Endothelial cell of umbilical vein (primary cell): ENCODE results near the gene DNAH11. TPM values are rescaled to one million over a fixed set of nuclear protein-coding genes. Genes with fewer than 3 reads are reported as not detected.

Experiments used
- BruUV-seq: library from RNA; stranded (reverse); fragments of 400-500 nt; replicated peaks from 2 replicates; lab custom pipeline; 2021; lab: Mats Ljungman, UMichigan
- CTCF ChIA-PET: fragments of 300-600, 350-600 bp; sonication (Branson Sonifier 250); formaldehyde crosslinking; loops from one replicate; lab custom pipeline; 2021; ENCODE audit warnings: antibody characterized with exemption, inconsistent platforms; lab: Charles Lee
- POLR2A ChIA-PET: fragments of 300-600, 350-600 bp; sonication (Branson Sonifier 250); formaldehyde crosslinking; loops from one replicate; lab custom pipeline; 2021; ENCODE audit warnings: antibody characterized with exemption, inconsistent platforms; lab: Charles Lee
- DNase-seq: peaks from one replicate; pipeline ENCODE4 v3.0.0-alpha.2; 2011; ENCODE audit warnings: low read depth, low spot score
- FAIRE-seq: peaks from 2 replicates; lab custom pipeline; 2011; peaks lifted over from hg19 to GRCh38; lab: Jason Lieb, UNC
- H2AFZ ChIP-seq: 2 replicates; pipeline ENCODE4 v1.6.0; 2012; ENCODE audit warnings: low read depth, low read length, control low read depth, inconsistent platforms
- H3K27ac ChIP-seq: 2 replicates; pipeline ENCODE4 v1.5.1; 2011; ENCODE audit warnings: low read depth, mild to moderate bottlenecking, control low read depth, low read length, moderate library complexity; ENCODE audit not compliant: insufficient read depth
- H3K27me3 ChIP-seq, 2 experiments: 2 replicates each; pipeline versions ENCODE4 v1.6.0 to v1.6.1; 2011; ENCODE audit warnings: low read length in 2 of 2, mixed read lengths in 1 of 2; ENCODE audit not compliant: control insufficient read depth in 2 of 2, insufficient read depth in 2 of 2
- H3K36me3 ChIP-seq, 2 experiments: 2 replicates in 1 of 2; 3 replicates in 1 of 2; pipeline ENCODE4 v1.5.1; 2011; ENCODE audit warnings: low read length in 2 of 2, mild to moderate bottlenecking in 1 of 2, moderate library complexity in 1 of 2; ENCODE audit not compliant: control insufficient read depth in 2 of 2, insufficient read depth in 2 of 2; ENCODE audit errors: extremely low read depth in 1 of 2
- H3K4me1 ChIP-seq: 3 replicates; pipeline ENCODE4 v1.5.1; 2011; ENCODE audit warnings: mild to moderate bottlenecking, low read length; ENCODE audit not compliant: control insufficient read depth, insufficient read depth; ENCODE audit errors: extremely low read depth
- H3K4me2 ChIP-seq: 2 replicates; pipeline ENCODE4 v1.6.1; 2011; ENCODE audit warnings: low read length, control low read depth, mixed read lengths; ENCODE audit not compliant: insufficient read depth
- H3K4me3 ChIP-seq, 3 experiments: fragments of 200-600 bp in 1 of 3; sonication (generic), shearing (Covaris generic) in 1 of 3; replicated peaks in 1 of 3; 2 replicates each; pipeline ENCODE4 v1.5.1; 2011 to 2016; ENCODE audit warnings: control low read depth in 3 of 3, low read length in 3 of 3, mild to moderate bottlenecking in 2 of 3, inconsistent platforms in 1 of 3, low read depth in 1 of 3, moderate library complexity in 1 of 3; ENCODE audit not compliant: insufficient read depth in 1 of 3
- H3K79me2 ChIP-seq: 2 replicates; pipeline ENCODE4 v1.6.0; 2012; ENCODE audit warnings: low read length, inconsistent platforms; ENCODE audit not compliant: control insufficient read depth, insufficient read depth
- H3K9ac ChIP-seq: replicated peaks from 2 replicates; pipeline ENCODE3; 2011; ENCODE audit warnings: low read length, control low read depth; ENCODE audit not compliant: insufficient read depth; ENCODE audit errors: extremely low read depth
- H3K9me1 ChIP-seq: replicated peaks from 3 replicates; pipeline ENCODE4 v1.6.0; 2011; ENCODE audit warnings: mild to moderate bottlenecking, low read length; ENCODE audit not compliant: control insufficient read depth, insufficient read depth; ENCODE audit errors: extremely low read depth
- H3K9me3 ChIP-seq: replicated peaks from 2 replicates; pipeline ENCODE4 v1.5.1; 2012; ENCODE audit warnings: low read length, inconsistent platforms; ENCODE audit not compliant: control insufficient read depth, insufficient read depth
- H4K20me1 ChIP-seq: replicated peaks from 2 replicates; pipeline ENCODE3; 2011; ENCODE audit warnings: mild to moderate bottlenecking, low read length; ENCODE audit not compliant: control insufficient read depth, insufficient read depth; ENCODE audit errors: extremely low read depth
- EZH2 ChIP-seq: IDR thresholded peaks from 2 replicates; pipeline ENCODE4 v1.6.1; 2012; ENCODE audit warnings: borderline replicate concordance, low read depth, mild to moderate bottlenecking, moderate library complexity, low read length, inconsistent platforms; ENCODE audit not compliant: severe bottlenecking
- FOS ChIP-seq: IDR thresholded peaks from 2 replicates; pipeline ENCODE4 v1.6.1; 2011; ENCODE audit warnings: mild to moderate bottlenecking, low read length, moderate library complexity, borderline replicate concordance; ENCODE audit not compliant: insufficient read depth
- GATA2 ChIP-seq: IDR thresholded peaks from 2 replicates; pipeline ENCODE4 v1.7.0; 2011; ENCODE audit warnings: low read depth, mild to moderate bottlenecking, moderate library complexity, mixed read lengths, low read length; ENCODE audit not compliant: insufficient read length, insufficient read depth
- JUN ChIP-seq: IDR thresholded peaks from 2 replicates; pipeline ENCODE4 v1.6.1; 2011; ENCODE audit warnings: borderline replicate concordance, low read depth; ENCODE audit not compliant: insufficient read length, insufficient read depth
- MYC ChIP-seq: IDR thresholded peaks from one replicate; pipeline ENCODE4 v1.6.1; 2011; ENCODE audit warnings: mild to moderate bottlenecking, low read depth, low read length
- POLR2A ChIP-seq: IDR thresholded peaks from 2 replicates; pipeline ENCODE4 v1.6.1; 2012; ENCODE audit warnings: low read depth, mild to moderate bottlenecking, control low read depth, low read length
- POLR2AphosphoS5 ChIP-seq: IDR thresholded peaks from 2 replicates; pipeline ENCODE4 v1.6.1; 2012; ENCODE audit warnings: low read depth, mild to moderate bottlenecking, control low read depth, low read length, moderate library complexity; ENCODE audit not compliant: insufficient read depth
- dilution Hi-C: fragments of 300-500 bp; cut with MboI; formaldehyde crosslinking; loops from one replicate; pipeline ENCODE4 v1.15.0; 2019; ENCODE audit warnings: low sequenced_read_pairs; ENCODE audit not compliant: extremely low pct_ligation_motif_present
- intact Hi-C: fragments of 100-400 bp; cut with micrococcal nuclease; formaldehyde crosslinking; loops from one replicate; pipeline ENCODE4 v1.10.0; 2022
- polyA plus RNA-seq, 4 experiments: library from polyadenylated mRNA; depleted of rRNA in 3 of 4; stranded (reverse) in 3 of 4; unstranded in 1 of 4; fragments of >200 nt; gene quantifications; 2 replicates each; pipeline versions ENCODE4 v1.2.1 to v1.2.3, GENCODE V29; 2011 to 2012; ENCODE audit warnings: missing spikeins in 1 of 4
- total RNA-seq: library from RNA; stranded (reverse); gene quantifications from 2 replicates; pipeline ENCODE4 v1.2.3, GENCODE V29; 2021
- TF ChIP-seq, protein P1 (sequence below), 2 donors: IDR thresholded peaks; 1 replicate in 1 of 2; 2 replicates in 1 of 2; pipeline ENCODE4 v1.5.1; 2011; ENCODE audit warnings: low read length in 2 of 2, mild to moderate bottlenecking in 2 of 2, moderate library complexity in 2 of 2, control low read depth in 1 of 2, inconsistent platforms in 1 of 2, low read depth in 1 of 2; ENCODE audit not compliant: insufficient read depth in 1 of 2; ENCODE audit errors: extremely low read depth in 1 of 2
- TF ChIP-seq, protein P2 (sequence below): IDR thresholded peaks from 2 replicates; pipeline ENCODE4 v1.6.1; 2011; ENCODE audit not compliant: insufficient read depth, insufficient read length

The DNAH11 gene
- total and polyA plus RNA-seq, 2 donors (not counting 3 experiments of a cell fraction or from before 2014, with no cell fraction given): 0.69 to 0.91 TPM

DNA sequence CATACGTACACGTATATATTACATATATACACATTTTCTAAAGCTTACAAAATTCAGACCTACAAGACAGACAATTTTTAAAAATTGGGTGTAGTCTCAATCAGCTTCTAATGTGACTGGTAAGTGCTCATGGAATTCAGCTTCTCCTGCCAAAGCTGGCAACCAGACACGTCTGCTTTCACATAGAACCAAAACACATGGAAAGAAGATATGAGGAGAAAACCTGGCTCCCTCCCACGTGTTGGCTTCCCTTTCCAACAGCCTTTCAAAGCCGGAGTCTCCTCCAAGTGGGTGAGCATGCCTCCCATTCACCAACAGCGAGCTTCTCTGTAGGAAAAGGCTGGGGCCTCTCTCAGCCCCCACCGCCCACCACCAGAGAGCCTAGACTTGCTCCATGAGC is 369.5 kb downstream of the DNAH11 start:
- Histone ChIP-seq H3K4me2 (no peak overlapping the region), H3K36me3 (peaks cover 9 to 27% of the 10 kb centered on the region in 2 experiments), H3K27me3 (no peaks in the 10 kb centered on the region), H3K79me2 (peaks cover 5% of the 10 kb centered on the region), H3K27ac (no peak overlapping the region), H3K9ac (no peak overlapping the region), H3K4me3 (no peak overlapping the region), H4K20me1 (no peaks in the 10 kb centered on the region), H3K9me3 (no peaks in the 10 kb centered on the region), H3K9me1 (no peaks in the 10 kb centered on the region), H3K4me1 (no peaks in the 10 kb centered on the region), H2AFZ (no peak overlapping the region)
- TF ChIP-seq MYC: no peak
- TF ChIP-seq EZH2: no peak
- no peak for TF ChIP-seq GATA2
- TF ChIP-seq JUN: no peak
- TF ChIP-seq, protein P1, sequence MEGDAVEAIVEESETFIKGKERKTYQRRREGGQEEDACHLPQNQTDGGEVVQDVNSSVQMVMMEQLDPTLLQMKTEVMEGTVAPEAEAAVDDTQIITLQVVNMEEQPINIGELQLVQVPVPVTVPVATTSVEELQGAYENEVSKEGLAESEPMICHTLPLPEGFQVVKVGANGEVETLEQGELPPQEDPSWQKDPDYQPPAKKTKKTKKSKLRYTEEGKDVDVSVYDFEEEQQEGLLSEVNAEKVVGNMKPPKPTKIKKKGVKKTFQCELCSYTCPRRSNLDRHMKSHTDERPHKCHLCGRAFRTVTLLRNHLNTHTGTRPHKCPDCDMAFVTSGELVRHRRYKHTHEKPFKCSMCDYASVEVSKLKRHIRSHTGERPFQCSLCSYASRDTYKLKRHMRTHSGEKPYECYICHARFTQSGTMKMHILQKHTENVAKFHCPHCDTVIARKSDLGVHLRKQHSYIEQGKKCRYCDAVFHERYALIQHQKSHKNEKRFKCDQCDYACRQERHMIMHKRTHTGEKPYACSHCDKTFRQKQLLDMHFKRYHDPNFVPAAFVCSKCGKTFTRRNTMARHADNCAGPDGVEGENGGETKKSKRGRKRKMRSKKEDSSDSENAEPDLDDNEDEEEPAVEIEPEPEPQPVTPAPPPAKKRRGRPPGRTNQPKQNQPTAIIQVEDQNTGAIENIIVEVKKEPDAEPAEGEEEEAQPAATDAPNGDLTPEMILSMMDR (IDR thresholded peaks at IDR 0.05; ENCODE audit: extremely low read depth in 1 of 2, insufficient read depth in 1 of 2, low read depth in 1 of 2, low read length in 2 of 2): no peak
- TF ChIP-seq POLR2AphosphoS5: no peak
- TF ChIP-seq, protein P2, sequence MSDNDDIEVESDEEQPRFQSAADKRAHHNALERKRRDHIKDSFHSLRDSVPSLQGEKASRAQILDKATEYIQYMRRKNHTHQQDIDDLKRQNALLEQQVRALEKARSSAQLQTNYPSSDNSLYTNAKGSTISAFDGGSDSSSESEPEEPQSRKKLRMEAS: no peak
- no peak for TF ChIP-seq FOS
- no peak for TF ChIP-seq POLR2A
- DNase-seq (no peak), FAIRE-seq (no peak)
- BruUV-seq: no TSS peak
- ChIA-PET CTCF (interaction anchor here (2.3 kb wide), 1 partner anchor 32 kb away, joined by 8 read pairs; no protein-coding TSS in a partner anchor), POLR2A (no interaction called here)
- dilution Hi-C loops (no loop called here), intact Hi-C loops (no loop called here)
